EH (cell line): ENCODE results near the gene PDE9A.

Experiments
- DNase-seq: peaks from one replicate; pipeline ENCODE4 v3.0.0-alpha.2; 2015; ENCODE audit warnings: low read depth

Gene PDE9A

DNA sequence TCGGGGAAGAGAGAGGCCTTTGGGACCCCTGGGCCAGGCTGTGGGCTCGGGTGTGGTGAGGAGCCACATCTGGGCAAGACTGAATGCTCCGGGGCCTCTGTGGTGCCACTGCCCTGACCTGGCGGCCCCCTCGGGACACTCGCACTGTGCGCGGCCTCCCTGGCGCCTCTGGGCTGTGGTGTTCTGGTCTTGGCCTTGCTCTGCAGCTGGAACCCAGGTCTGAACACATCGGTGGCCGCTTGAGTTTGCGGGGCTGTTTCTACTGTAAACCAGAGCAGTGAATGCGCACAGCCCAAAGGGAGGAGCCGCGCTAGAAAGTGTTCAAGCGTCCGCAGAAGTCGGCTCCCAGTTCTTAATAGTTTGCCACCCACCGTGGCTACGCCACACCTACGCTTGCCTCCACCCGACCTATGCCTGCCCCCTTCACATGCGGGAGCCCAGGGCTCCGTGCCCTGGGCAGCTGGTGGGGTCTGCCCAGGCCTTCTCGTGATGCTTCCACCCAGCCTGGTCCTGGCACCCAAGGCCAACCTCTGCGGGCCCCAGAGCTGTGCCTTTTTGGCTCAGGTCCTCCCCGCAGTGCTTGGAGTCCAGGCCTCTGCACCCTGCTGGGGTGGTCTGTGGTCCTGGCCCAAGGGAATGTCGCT lies 4.4 kb downstream of the PDE9A start:
- no peak for DNase-seq

DNA sequence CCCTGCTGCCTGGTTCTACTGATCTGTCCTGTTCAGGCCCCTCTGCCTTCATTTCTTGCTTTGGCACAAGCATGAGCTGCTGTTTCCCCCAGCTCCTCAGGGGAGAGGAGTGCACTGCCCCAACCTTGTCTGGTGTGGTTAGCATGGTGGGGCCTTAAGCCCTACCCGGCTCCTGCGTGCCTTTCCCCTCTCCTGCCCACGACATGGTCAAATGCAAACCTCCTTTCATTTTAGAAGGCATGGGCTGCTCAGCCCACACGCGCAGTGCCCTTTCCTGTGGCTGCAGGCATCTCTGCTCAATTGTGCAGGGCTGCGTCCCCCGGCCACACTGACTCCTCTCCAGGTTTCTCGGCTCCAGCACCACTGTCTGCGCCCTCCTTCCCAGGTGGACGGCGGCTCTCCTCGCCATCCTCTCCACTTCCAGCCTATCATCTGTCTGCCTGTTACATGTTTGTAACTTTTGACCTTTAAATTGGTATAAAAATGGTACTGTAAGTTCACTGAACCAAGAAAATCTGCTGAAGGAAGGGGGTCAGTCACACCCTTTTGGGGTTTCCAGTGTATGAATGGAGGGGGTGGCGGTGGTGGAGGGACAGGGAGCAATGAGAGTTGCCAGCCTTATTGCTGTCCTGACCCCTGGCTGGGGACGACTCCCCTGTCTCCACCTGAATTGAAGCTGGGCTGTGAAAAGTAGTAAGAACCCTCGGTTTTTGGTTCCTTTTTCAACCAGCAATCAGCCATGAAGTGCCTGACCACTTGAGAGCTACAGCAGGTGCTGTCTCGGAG lies 5.1 kb downstream of the PDE9A start:
- no peak for DNase-seq

DNA sequence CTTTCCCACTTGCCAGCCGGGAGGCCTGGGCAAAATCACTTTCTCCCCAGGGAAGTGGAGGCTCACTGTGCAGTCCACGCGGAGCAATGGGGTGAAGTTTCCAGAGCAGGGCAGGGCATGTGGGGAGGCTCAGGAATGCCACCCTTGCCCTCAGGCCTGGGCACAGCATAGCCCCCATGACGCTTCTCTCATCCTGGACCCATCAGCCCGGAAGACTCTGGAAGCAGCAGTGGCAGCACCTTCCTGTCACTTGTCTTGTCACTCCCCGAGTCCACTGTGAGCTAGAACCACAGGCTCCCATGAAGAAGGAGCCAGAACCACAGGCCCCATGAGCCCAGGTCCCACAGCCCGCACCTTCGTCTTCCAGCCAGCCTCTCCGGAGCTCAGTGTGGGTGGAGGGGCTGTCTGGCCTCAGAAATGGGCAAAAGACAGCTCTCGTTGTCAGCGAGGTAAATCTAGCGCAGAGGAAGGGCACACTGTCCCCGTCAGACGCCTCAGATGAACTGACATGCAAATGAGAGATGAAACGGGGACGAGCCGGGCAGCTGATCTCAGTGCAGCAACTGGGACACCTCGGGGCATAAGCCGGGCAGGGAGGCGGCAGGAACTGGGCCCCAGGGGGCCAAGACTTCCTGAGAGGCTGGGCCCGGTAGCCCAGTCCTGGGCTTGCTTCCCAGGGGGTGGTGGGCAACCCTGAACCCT lies 6.1 kb downstream of the PDE9A start:
- DNase-seq: no peak

DNA sequence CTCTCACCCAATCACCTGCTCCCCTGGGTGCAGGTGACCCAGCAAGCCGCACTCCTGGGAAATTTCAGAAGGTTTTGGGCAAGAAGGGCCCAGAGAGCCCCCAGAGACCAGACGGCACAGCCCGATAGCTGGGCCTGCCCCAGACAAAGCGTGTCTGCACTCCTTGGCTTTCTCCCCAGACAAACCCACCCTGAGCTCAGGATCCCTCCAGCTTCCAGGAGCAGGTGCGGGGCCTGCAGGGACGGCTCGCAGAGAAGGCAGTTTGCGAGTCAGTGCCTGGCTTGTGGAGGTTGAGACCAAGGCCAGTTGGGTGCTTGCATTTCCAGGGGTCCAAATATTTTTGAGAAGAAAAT lies 6.7 kb downstream of the PDE9A start:
- DNase-seq: no peak

DNA sequence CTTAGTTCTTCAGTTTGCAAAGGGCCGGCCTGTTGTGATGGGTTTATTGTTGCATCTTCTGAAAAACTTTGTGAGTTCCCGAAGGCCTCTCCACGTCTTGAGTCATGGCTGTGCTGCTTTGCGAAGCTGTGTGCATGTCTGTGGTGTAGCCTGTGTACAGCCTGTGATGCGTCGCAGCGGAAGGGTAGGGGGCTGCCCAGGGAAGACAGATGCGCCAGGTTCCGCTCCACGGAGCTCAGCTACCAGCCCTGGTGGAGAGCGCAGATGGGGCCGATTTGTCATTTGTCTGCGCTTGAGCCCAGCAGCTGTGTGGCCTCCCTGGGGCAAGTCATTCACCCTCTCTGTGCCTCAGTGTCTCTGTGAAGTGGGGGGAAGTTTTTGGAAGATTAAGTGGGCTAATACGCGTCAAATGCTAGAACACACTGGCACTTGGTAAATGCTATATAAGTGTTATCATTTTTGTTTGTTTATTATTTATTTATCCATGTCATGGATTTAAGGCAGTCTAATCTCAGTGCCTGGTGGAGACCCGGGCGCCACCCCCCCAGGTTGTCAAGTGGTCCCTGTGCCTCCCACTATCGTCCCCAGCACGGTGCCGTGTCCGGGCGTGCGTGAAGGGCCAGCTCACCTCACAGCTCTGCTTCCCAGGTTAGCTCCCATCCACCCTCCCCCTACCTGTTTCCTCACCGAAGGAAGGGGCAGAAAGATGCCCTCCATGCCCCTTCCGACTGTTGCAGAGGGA lies 8.4 kb downstream of the PDE9A start:
- no peak for DNase-seq

DNA sequence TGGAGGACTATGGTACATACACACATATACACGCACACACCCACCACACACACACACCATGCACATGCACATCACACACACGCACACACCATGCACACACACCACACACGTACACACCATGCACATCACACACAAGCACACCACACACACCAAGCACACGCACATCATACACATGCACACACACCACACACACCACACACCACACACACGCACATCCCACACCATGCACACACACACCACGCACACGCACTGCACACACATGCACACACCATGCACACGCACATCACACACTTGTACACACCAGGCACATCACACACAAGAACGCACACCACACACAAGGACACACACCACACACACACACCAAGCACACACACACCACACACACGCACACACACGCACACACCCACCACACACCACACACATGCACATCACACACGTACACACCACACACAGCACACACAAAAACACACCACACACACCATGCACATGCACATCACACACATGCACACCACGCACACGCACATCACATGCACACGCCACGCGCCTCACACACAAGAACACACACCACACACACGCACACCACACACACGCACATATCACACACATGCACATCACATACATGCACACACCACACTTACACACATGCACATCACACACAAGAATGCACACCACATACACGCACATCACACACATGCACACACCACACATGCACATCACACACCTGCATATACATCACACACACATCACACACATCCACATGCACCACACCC lies 9.2 kb downstream of the PDE9A start:
- no peak for DNase-seq

DNA sequence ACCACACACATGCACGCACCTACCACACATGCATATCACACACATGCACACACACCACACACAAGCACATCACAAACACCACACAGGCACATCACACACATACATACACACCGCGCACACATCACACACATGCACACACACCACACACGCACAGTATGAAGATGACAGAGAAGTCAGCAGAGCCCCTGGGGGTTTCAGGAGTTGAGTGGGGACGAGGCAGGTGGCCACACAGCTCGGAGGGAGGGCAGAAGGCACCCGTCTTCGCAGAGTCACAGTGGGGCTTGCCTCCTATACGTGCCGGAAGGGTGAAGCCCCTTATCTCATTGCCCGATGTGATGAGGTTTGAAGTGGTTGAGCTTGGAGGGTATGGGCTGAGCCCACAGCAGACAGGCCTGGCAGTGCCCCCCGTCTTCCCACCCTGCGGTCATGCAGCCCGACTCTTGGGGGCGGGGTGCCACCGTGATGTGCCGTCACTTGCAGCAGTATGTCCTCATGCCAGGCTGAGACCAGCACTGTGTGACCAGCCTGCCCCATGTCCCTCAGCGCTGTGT lies 9.9 kb downstream of the PDE9A start:
- DNase-seq: no peak

DNA sequence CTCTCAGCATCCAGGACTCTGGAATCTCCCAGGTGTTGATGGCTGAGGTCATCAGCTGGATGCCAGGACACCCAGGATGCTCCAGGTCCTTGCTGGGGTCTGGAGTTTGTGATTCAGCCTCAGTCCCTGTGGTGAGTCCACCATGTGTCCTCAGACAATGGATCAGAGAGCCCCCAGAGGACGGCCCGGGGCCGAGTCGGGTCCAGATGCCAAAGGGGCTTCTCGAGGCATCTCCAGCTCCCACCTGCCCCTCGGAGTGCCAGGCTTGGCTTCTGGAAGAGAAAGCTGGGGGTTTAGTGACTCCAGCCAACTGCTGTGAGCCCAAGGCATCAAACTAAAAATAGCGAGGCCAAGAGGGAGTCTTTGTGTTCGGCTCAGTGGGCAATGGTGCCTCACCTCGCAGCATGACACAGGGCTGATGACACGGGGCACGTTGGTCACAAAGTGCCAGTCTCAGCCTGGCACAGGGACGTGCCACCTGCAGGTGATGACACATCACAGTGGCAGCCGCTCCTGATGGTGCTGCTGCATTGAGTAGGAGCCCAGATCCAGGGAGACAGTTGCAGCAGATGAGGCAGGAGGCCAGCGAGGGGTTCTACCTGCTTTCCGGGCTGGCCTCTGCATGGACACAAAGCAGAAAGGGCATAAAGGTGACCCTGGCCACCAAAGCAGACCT lies 10.6 kb downstream of the PDE9A start:
- no peak for DNase-seq

DNA sequence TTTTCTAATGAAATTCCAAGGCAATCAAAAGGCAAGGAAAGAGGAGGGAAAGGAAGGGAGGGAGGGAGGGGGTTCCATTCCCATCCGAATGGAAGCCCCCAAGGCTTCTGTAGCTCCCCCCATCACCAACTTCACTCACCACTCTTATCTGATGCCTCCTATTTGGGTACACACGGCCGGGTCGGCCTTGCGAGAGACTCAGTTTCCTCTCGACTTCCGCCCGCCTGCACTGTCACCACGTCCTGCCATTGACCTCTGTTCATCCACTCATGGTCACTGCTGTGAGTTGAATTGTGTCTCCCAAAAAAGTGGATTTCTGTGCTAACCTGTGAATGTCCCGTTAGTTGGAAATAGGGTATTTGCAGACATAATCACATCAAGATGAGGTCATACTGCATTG lies 11.2 kb downstream of the PDE9A start:
- no peak for DNase-seq

DNA sequence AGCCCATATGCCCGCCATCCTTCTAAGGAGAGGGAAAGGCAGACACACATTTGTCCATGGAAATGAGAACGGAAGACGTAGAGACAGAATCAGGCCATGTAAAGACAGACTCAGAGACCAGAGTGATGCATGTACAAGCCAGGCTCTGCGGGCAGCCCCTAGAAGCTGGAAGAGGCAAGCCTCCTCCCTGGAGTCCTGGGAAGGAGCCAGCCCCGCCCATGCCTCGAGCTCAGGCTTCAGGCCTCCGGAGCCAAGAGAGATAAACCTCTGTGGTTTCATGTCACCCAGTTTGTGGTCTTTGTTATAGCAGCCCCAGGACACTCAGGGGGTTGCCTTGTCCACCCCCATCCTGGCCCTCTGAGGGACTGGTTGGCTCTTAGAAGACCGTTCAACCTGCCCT lies 11.6 kb downstream of the PDE9A start:
- no peak for DNase-seq

DNA sequence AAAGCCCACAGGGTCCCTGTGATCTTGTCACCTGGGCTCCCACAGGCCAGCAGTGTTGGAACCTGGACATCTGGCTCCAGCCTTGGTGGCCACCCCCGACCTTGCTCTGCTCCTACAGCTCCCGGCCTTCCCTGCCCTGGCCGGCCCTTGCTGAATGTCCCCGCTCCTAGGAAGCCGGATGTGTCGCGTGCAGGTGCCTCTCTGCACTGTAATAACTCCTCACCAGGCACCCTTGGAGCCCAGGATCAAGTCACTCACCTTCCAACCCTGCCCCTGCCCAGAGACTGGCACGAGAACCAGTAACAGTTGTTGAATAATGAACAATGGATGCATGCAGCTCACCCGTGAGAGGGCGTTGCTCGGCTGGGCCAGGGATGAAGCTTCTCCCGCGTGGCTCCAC lies 12.1 kb downstream of the PDE9A start:
- no peak for DNase-seq

DNA sequence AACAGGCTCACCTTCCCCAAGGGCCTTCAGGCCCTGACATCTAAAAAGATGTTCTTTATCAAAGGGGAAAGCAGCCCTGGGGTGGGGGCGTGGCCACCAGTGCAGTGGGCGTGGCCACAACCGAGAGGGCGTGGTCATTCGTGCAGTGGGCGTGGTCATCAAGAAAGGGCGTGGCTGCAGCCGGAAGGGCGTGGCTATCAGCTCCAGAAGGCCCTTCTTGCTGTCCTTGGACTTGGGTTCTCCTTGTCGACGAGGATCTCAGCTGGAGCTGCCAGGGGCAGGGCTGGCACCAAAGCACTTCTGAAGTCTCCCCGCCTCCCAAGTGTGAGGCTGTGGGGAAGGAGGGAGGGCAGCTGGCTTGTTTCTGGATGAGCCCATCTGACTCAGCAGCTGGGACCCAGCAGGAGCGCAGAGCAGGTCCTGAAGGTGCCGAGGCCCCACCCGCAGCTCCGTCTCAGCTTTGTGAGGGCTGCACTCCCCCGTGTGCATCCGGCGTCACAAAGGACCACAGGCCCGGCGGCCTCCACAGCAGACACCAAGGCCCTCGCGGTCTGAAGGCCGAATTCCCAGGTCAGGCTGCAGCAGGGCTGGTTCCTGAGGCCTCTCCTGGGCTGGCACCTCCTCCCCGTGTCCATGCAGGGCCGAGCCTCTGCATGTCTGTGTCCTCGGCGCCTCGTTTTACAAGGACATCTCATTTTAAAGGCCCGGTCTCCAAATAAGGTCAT lies 12.8 kb downstream of the PDE9A start:
- DNase-seq: no peak

DNA sequence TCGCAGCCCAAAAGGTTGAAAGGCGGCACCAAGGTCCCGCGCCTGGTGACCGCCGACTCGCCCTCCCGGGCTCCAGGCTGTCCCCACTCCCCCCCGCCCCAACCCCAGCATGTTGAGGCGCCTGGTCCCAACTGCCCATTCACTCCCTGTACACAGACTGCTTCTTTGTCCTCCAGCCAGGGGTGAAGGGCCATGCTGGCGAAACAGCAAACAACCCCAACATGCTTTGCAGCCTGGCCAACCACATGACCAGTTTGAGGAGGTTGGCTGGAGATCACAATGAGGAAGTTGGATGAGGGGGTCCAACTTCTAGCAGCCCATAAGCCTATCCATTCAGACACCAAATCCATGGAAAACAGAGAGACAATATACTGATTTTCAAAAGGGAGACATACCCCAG lies 13.5 kb downstream of the PDE9A start:
- no peak for DNase-seq

DNA sequence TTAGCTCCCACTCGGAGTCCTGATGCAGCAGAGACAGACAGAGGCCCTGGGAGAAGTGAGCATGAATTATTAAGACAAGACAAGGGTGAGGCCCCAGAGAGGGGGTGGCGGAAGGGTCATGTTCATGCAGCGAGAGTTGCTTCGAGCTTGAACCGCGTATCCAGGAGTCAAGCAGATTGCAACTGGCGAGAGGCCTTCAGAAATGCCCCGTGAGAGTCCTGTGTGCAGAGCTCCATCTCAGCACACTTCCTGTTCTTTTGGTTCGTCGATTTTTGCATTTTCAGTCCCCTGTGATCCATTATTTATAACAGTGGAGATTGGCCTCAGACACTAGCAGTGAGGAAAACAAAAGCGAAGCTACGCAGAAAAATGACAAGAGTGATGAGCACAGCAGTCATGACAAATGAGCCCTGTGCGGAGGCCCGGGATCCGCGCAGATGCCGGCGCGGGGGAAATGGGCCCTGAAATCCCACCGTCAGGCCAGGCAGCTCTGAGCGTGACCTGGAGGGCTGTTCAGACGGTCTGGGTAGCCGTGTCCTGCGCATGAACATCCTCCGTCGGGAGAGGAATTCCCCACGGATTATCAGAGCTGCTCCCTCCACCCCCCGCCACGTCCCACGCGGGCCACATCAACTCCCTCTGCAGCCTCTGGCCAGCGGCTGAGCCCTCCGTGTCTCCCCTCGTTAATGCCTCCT lies 15.0 kb downstream of the PDE9A start:
- no peak for DNase-seq

DNA sequence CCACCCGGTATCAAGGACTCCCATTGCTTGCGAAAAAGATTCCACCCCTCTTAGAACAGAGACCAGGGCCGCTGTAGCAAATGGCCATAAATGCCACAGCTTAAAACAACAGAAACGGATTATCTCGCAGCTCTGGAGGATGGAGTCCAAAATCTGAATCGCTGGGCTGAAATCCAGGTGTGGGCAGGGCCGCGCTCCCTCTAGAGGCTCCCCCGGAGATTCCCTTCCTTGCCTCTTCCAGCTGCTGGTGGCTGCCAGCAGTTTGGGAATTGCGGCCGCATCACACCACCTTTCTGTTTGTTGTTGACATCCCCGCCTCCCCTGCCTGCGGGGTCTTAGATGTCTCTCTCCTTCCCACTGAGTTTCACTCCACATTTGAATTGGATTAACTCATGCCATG lies 15.6 kb downstream of the PDE9A start:
- no peak for DNase-seq

DNA sequence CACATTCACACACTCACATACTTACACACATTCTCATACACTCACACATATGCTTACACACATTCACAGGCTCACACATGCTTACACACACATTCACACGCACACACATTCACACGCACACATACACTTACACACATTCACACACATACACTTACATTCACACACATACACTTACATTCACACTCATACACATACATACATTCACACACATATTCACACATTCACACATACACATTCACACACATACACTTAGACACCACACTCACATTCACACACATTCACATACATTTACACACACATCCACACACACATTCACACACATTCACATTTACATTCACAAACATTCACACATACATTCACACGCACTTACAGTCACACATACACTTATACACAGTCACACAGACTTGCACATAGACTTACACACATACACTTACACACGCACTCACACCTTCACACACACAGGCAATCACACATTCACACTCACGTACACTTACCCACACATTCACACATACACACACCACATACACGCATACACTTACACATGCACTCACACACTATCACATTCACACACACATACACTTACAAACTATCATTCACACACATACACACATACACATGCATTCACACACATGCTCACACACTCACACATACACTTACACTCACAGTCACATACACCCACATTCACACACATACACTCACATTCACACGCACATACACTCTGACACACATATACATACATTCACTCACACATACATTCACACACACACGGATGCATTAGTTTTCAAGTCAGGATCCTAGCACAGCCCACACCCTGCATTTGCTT lies 16.8 kb downstream of the PDE9A start:
- DNase-seq: no peak

DNA sequence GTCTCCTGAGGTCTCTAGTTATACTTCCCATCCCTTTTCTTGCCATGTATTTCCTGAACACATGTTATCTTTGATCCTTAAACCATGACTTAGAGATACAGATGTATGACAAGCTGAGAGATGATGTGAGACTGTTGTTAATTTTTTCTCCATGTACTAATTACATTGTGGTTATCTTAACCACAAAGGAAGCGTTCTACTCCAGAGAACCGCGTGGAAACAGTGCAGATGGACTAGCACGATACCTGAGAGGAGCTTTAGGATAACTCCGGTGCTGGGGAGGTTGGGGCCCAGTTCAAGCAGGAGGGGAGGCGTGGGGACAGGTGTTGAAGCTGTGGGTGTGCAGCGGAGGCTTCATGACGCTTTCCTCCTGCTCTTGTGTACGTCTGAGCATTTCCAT lies 17.5 kb downstream of the PDE9A start:
- DNase-seq: no peak

DNA sequence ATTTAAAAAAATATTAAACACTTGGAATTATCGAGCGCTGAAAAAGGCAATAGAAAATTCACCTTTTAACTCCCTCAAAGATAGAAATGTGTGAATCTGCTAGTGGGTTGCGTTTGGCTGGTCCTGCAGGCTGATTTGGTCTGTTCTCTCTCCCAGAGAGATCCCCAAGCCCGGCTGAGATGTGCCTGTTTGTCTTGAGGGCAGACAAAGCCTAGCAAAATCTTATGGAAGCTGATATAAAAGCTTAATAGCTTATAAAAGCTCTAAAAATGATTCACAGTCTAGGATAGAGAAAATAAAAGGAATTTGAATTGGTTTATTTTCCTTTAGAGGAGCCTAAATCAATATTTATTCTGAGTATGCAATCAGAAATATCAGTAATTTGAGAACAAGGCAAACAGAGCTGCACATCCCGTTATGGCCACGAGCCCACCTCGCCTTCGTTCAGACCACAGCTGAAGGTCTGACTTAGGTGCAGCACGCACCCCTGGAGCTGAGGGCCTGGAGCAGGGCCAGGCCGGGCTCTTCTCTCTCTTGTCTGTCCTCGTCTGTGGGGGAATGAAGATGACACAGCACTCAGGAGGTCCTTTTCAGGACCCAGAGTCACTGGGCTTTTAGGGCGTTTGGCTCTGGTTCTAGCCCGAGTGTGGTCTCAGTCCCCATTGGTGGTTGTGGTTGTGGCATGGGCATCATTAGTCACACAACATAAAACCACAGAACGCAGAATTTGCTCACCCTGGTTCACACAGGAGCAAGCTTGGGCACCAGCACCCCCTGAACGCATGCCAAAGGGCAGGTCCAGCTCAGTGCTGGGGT lies 18.6 kb downstream of the PDE9A start:
- DNase-seq: no peak
